GM20431 (cell line): ENCODE measurements around the gene PUM1.

ENCODE experiments used
- in situ Hi-C: fragments of 300-500 bp; cut with MseI, MboI; formaldehyde crosslinking; loops from one replicate; pipeline ENCODE4 v1.15.0; 2020; ENCODE audit warnings: low sequenced_read_pairs; ENCODE audit not compliant: unreplicated experiment

PUM1 gene

DNA sequence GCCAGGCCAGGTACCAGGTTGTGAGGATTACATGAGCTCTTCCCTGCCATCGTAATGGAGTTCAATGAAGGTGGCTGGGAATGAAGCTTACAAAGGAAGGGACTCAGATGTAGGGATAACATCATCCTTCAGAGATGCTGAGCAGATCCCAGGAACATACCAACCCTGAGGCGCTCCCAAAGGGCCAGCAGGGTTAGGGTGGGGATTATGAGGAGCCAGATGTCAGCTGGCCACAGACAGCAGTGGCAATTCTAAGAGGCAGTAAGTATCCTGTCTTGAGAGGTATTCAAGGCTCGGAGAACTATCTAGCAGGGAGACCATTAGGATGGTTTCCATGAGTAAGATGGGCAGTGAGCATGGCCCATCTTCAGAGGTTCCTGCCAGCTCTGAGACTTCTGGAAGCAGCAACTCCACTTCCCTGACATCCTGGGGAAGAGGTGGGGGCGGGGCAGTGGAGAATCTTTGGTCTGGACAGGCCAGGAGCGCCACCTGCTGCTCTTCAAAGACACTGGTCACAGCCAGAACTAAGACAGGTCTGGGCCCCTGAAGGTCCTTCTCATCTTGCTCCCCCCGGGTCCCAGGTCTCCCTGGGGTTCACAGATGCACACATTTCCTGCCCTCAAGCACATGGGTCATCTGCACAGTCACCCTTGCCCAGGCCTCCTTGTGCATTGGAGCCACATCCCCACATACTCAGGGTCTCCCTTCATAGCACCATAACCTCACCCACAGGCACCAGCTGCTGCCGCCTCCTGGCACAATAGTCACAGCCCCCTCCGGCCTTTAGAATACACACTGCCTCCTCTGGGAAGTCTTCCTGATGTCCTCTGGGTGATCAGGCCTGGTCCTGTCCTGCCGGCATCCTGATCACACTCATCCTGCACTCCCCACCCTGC lies 154.2 kb downstream of the PUM1 start:
- in situ Hi-C loops: loop anchor here (5.0 to 10.0 kb wide), 2 partner anchors 109 to 187 kb away; partner anchors contain the start of gene MATN1

- in situ Hi-C loops: loop anchor here (5.0 to 10.0 kb wide), 2 partner anchors 107 to 185 kb away; partner anchors contain the start of gene MATN1
Measured at GRCh38 chr1:30909365-30910068, 156.0 kb downstream of the PUM1 start.

GRCh38 chr1:30908696-30909364 lies 156.7 kb downstream of the PUM1 start, which contains the start of gene SDC3:
TSS of gene SDC3 (minus strand) at chr1:30908758. CDS start at chr1:30908586, 172 bp downstream.
- in situ Hi-C loops: no loop called here

DNA sequence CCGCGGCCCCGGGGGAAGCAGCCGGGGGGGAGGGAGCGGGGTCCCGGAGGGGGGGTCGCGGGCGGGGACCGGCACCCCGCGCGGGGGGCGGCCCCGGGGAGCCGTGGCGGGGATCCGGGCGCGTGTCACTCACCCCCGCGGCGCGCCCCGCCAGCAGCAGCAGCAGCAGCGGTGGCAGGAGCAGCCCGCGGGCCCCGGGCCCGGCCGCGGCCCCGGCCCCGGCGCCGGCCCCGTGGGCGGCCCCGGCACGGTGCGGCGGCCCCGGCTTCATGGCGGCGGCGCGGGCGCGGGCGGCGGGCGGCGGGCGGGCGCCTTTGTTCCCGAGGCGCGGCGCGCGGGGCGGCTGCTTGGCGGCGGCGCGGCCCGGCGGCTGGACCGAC lies 157.2 kb downstream of the PUM1 start:
- in situ Hi-C loops: no loop called here

- in situ Hi-C loops: no loop called here
Measured at GRCh38 chr1:30907481-30908315, 157.8 kb downstream of the PUM1 start.

GRCh38 chr1:30906631-30907441 lies 158.7 kb downstream of the PUM1 start:
- in situ Hi-C loops: no loop called here

GRCh38 chr1:30905916-30906620 lies 159.4 kb downstream of the PUM1 start:
- in situ Hi-C loops: no loop called here

DNA sequence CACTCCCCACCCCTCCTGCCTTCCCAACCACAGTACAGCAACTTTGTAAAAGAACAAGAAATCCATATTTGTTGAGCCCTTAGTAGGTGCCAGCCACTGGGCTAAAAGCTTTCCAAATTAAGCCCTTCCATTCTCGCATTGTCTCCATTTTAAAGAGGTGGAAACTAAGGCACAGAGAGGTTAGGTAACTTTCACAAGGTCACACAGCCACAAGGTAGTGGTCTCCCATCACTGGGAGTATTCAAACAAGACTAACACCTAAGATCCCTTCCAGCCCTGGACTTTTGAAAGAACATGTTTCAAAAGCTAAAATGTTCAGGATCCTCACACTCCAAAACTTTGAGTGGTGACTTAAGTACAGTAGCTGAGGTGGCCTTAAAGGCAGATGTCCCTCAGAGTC lies 160.1 kb downstream of the PUM1 start:
- in situ Hi-C loops: no loop called here

- in situ Hi-C loops: no loop called here
Measured at GRCh38 chr1:30904962-30905335, 160.6 kb downstream of the PUM1 start.

GRCh38 chr1:30904191-30904961 lies 161.1 kb downstream of the PUM1 start:
- in situ Hi-C loops: no loop called here

GRCh38 chr1:30903343-30904034 lies 162.0 kb downstream of the PUM1 start:
- in situ Hi-C loops: no loop called here

- in situ Hi-C loops: no loop called here
Measured at GRCh38 chr1:30902593-30903290, 162.8 kb downstream of the PUM1 start.

DNA sequence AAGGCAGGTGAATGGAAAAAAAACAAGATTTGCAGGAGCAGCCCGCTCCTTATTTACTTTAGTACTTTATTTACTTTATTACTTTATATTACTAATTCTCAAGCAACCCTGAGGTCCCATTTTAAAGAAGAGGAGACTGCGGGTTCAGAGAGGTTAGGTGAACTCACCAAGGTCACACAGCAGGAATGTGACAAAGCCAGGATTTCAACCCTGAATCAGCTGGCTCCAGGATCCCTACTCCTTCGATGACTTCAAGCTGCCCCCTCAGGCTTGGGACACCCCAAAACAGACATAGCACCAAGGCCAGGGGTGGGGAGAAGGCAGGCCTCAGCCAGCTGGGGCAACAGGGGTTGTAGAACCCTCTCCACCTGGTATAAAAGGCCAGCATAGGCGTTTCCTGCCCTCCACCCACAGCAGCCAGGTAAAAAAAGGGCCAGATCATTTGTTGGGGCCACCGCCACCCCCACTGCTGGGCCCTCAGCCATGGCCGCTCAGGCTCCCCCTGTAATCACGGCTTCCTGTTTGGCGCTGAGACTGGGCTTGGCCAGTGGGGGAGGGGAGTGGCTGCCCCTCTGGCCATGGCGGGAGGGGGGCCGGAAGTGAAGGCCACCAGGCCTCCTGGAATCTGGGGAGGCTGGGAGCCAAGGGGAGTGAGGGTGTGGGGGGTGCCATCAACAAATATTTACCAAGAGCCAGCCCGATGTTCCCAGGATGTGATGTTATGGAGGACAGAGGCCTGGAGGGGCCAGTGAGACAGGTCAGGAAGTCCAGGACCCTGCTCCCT lies 163.5 kb downstream of the PUM1 start:
- in situ Hi-C loops: no loop called here

- in situ Hi-C loops: no loop called here
Measured at GRCh38 chr1:30900931-30901560, 164.5 kb downstream of the PUM1 start.

DNA sequence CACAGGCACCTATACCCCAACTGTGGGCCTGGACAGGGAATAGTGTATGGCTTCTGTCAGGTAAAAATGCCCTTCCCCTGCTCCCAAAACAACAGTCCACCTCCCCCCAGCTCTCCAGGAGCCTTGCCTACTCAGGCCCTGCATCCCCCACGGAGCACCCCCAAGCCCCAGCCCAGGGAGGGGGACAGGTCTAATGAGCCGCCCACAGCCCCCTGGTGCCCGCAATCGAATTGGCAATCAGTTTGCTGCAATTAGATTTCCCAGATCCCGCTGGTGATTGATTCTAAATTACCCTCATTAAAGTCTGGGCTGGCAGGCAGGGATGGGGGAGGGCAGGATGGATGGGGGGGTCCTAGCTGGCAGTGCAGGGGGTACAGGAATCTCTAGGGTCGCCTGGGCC lies 165.0 kb downstream of the PUM1 start:
- in situ Hi-C loops: no loop called here
